HG03095 (cell line): ENCODE measurements around the gene ABRAXAS1.
"Not testable (repeated sequence)": the region's sequence is repeated elsewhere in the genome, so short reads cannot be mapped to it uniquely, and the experiment has no call there.

Experiments
- ATAC-seq: cut with Tn5 transposase; IDR thresholded peaks from one replicate; pipeline ENCODE4 v1.9.1; 2021; ENCODE audit warnings: moderate library complexity; ENCODE audit not compliant: unreplicated experiment

ABRAXAS1 gene

DNA sequence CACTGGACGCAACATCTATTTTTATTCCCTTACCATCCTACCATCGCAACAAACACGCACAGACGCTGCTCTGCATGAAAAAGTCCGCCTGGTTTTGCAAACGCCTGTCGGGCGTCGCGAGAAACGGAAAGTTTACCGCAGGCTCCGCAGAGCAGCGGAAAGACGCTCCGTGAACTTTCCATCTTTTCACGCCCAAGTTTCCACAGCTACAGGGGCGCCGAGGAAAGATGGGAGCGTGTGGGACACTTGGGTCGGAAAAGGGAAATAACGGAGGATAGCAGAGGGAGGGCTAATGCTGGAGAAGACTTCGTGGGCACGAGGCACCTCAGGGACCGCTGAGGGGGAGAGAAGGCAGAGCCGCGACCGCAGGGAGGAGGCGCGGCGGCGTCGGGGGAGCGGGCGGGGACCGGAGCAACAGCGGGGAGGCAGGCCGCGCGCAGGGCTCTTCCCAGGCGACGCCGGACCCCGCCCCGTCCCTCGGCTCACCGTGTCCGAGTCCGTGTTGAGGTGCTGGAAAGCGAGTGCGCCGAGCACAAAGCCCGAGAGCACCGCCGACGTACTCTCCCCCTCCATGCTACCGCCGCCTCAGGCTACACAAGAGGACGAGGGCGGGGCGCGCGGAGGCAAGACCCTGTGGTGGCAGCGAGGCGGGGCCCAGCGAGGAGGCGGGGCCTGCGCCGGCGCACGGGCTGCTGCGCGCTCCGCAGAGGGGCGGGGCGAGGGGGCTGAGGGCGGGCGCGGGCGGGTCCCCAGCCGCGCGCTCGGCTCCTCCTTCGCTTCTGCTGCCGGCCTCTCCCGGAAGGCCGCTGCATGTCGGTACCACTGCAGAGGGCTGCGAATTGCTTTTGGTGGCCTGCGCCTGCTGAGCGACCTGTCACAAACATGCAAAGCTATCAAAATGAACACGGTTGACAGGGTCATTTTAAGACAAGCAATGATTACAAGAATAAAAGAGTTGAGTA, at the start of gene ABRAXAS1:
TSS of gene ABRAXAS1 (minus strand) at position 601 of the 962 bp plus-strand sequence. CDS start at position 573, 28 bp downstream.
- ATAC-seq: peak; percentile 96

DNA sequence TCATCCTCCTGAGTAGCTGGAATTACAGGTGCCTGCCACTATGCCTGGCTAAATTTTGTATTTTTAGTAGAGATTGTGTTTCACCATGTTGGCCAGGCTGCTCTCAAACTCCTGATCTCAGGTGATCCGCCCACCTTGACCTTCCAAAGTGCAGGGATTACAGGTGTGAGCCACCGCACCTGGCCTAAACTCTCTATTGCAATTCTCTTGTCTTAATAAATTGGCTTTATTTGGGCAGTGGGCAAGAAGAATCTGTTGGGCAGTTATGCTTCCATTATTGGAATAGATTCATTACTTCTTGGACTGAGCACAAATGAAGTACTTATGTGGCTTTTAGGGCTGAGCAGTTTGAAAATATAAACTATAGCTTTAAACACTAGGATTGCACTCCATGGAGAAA, 42.8 kb upstream of the ABRAXAS1 start:
- no peak for ATAC-seq

DNA sequence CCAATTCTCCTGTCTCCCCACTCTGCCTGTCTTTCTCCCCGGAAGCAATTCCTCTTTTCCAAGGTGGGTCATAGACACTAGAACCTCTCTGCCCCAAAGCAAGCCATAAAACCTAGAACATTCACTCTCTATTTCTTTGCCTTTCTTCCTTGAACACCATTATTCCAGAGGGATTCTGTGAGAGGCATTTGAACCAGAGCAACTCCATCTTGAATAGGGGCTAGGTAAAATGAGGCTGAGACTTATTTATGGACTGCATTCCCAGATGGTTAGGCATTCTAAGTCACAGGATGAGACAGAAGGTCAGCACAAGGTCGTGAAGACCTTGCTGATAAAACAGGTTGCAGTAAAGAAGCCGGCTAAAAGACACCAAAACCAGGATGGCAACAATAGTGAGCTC, 37.3 kb upstream of the ABRAXAS1 start:
- no peak for ATAC-seq

DNA sequence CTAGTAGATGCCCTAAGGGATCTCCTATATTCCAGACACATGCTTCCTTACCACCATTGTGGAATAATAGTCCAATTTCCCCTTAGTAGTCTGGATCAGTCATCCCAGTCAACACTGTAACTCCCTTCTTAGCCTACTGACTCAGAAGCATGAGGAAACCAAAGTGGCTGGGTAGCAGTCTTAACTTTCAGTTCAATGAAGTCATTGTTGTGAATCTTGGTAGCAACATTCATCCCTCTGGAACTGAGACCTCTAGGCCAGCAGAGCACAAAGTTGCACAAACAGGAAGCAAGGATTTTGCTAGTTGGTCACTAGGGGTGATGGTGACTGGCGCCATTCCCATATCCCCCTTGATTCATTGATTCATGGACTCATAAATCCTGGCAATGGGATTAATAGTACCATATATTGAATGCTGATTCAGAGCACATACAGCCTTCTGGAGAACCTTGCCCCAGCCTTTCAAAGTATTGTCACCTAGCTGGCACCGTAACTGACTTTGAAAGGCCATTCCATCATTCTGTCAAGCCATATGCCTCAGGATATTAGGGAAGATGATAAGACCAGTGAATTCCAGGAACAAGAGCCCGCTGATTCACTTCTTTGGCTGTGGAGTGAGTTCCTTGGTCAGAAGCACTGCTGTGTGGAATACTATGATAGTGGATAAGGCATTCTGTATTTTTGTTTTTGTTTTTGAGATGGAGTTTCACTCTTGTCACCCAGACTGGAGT, 31.3 kb upstream of the ABRAXAS1 start:
- ATAC-seq: no peak

DNA sequence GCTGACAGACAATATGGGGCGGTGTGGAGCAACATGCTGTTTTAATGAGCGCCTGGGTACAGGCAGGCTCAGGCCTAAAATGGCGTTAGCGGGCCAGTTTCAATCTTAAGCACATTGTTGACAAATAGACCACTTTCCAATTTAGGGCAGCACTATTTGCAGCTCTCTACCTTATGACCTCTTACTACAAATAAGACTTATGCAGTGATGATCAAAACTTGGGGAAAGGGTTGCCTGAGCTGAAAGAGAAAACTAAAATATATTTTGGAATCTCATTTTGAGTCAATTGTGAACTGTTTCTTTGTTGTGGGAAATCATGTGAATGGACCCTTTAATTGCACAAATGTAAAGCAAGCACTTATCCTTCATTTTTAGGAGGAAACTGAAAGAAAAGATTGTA, 25.5 kb upstream of the ABRAXAS1 start:
- ATAC-seq: no peak

DNA sequence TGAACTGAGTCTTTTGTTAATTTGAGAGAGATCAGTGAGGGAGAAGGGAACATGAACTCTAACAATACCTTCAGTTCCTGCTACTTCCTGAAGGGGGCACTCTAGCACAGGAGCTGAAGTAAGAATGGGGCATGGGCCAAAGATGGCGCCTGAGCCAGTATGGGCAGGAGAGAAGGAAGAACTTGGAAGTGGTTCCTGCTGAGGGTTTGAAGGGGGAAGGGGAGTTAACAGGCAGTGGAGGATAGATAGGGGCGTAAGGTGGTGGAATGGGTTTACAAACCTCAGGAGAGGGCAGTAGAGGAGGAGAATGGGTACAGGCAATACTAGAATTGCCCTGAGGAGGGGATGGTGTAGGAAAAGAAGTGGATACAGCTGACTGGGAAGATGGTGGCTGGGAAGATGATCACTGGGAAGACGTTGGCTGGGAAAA, 24.3 kb upstream of the ABRAXAS1 start:
- not testable (repeated sequence) for ATAC-seq

DNA sequence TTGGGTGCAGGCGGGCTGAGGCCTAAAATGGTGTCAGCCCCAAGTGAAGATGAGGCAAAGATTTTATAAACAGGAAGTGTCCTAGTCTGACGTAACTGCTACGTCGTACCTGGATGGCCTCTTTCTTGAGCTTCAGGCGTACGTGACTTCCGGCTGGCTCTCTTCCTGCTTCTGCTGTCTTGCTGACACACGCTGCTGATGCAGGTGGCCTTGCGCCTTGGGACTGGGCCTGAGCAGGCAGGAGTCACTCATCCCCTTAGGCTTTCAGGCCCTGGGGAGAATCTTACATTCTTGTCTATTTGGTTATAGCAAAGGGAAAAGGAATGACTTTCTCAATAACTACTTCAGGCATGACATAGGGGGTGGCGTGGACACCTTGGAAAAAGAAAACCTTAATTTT, 20.1 kb upstream of the ABRAXAS1 start:
- no peak for ATAC-seq

DNA sequence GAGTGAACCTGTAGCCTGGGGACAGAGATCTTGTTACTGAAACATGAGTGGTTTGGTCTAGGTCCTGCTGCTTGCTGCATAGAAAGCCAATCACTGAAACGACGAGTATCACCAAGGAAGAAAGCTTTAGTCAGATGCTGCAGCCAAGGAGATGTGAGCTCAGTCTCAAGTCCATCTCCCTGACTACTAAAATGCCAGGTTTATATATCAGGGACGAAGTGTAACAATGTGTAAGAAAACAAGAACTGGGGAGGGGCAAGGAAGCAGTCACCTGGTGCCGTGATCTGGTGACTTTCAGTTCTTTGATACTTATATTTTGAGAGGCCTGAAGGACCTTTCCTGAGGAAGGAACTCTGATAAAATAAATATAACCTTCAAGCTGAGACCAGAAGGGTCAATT, 19.6 kb upstream of the ABRAXAS1 start:
- ATAC-seq: no peak

DNA sequence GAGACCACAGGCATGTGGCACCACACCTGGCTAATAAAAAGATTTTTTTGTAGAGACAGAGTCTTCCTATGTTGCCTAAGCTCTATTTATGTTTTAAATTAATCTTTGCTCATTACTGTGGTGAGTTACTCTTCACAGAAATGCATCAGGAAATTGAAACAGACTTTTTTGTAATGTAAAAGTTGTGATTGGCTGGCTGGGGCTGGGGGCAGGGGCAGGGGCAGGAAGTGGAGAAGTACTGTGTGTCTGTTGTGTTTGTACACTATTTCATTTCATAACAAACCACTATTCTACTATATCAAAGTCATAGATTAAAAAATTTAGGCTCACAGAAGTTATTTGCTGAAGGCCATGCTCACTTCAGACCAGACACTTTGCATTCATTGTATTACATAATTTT, 19.1 kb upstream of the ABRAXAS1 start:
- no peak for ATAC-seq

DNA sequence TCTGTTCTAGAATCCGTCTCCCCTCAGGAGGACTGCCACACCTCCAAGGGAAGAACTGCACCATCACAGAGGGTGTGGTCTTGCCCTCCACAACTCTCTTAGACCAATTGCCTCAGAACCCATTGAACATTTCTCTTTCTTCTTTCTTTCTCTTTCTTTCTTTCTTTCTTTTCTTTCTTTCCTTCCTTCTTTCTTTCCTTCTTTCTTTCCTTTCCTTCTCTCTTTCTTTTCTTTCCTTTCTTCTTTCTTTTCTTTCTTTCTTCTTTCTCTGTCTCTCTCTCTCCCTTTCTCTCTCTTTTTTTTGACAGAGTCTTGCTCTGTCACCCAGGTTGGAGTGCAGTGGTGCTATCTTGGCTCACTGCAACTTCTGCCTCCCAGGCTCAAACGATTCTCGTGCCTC, 16.8 kb upstream of the ABRAXAS1 start:
- not testable (repeated sequence) for ATAC-seq

DNA sequence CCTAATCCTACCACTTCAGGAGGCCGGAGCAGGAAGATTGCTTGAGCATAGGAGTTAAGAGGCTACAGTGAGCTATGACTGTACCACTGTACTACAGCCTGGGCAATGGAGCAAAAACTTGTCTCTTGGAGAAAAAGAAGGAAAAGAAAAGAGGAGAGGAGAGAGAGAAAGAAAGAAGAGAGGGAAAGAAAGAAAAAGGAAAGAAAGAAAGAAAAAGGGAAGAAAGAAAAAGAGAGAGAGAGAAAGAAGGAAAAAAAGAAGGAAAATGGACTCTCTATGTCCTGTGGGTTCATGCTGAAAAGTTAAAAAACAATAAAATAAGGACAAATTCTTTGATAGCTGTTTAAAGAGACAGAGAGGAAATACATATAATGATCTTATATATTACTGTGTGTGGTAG, 13.3 kb upstream of the ABRAXAS1 start:
- ATAC-seq: no peak

DNA sequence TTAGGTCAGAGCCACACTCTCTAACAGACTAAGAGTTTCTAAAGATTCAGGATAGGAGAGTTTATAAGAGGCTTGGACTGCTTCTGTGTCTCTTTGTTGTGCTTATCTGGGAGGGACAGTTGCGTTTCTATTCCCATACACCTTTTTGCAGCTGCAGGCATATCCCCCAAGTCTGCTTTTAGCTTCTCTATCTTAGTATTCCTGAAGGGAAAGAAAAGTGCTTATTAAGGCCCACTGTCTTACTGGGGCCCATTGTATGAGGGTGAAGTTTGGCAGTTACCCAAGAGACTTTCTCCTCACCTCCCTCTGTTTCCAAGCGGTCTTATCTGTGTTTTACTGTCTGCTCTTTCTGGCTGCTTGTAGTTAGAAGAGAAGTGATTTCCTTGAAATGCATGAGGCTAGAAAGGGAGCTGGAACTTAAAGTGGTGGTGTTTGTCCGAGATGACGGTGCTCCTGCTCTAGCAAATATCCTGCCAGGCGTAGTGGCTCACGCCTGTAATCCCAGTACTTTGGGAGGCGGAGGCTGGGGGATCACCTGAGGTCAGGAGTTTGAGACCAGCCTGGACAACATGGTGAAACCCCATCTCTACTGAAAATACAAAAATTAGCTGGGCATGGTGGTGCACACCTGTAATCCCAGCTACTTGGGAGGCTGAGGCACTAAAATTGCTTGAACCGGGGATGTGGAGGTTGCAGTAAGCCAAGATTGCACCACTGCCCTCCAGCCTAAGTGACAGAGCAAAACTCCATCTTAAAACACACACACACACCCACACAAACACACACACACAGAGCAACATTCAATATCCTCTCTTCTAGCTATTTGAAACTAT, 11.4 kb upstream of the ABRAXAS1 start:
- ATAC-seq: not testable (repeated sequence)

DNA sequence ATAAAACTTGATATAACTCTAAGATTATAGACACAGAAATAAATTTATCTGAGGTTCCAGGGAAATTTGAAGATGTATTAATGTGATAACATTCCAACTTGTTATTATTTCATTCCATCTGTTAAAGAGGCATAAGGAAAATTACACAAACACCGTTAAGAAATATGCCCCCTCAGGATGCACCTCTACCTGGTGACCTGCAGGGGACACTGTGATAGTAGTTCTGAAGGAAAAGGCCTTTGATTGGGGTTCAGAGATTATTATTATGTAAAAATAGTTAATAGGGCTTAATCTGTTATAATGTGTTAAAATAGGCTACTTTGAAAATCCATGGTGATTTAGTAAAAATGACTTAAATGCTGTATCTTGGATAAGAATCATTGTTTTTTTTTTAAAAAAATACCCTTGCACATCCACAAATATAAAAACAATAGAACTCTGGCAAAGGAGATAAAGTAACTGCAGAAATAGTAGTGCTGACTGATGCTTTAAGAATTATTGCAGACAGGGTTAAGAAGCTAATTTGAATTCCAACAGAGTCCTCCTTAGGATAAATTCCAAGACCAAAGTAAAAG, 6.1 kb upstream of the ABRAXAS1 start:
- peak; percentile 65 for ATAC-seq

DNA sequence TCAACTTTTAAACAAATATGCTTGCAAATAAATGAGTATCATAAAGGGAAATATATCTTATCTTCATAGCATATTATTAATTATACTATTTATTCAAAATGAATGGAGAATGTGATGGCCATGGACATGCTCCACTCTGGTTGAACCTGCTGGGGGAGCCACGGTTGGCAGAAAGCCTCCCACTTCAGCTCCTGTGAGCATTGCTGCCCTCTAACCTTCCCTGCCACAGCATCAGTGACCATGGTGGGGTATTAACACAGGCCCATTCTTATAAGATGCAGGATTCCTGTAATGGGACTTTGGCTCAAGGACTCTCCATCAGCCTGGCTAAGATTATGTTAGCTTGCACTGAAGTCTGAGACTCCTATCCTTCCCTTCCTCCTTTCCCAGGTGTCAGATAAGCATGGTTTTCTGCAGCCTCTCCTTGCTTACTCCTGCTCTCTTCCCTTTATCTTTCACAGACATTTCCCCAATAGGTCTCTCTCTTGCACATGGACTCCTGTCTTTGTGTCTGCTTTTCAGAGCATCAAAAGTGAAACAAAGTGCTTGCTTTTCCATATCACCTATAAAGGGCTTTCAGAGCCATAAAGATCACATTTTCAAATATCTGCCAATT, 4.9 kb upstream of the ABRAXAS1 start:
- ATAC-seq: no peak

DNA sequence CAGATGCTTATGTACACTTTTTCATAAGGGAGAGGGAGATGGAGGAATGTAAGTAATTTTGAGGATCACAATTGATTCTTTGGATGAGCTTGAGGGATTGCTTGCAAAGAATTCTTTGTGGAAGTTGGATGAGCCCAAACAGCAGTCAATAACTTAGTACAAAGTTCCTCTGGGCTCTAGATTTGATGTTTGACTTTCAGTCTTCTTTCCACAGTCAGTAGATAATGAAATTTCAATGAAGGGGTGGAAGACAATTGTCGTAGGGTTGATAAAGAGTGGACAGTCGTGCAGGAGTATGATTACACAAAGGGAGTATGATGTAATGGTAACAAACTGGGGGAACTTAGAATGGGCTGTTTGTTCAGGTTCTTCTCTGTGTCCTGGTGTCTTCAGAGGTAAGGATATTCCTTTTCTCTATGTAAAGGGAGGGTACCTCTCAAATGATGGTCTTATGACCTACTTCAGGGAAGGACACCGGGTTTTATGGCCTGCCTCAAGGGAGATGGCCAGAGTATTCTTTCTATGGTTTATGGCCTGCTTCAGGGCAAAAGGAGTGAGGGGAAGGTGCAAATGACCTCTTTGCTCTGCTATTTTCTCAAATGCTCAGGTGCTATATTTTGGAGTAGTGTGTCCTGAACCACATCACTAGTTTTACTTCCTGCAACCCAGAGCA, 1.7 kb upstream of the ABRAXAS1 start:
- no peak for ATAC-seq

DNA sequence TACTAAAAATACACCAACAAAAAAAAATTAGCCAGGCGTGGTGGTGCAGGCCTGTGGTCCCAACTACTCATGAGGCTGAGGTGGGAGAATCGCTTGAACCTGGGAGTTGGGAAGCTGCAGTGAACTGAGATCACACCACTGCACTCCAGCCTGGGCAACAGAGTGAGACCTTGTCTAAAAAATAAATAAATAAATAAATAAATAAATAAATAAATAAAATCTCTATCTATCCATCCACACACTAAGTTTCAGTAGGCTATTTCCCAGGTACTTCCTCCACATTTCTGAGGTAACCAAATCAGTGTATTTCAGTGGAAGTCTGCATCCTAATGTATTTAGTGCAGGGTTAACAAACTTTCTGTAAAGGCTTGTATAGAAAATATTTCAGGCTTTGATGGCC, 10.9 kb downstream of the ABRAXAS1 start:
- no peak for ATAC-seq

DNA sequence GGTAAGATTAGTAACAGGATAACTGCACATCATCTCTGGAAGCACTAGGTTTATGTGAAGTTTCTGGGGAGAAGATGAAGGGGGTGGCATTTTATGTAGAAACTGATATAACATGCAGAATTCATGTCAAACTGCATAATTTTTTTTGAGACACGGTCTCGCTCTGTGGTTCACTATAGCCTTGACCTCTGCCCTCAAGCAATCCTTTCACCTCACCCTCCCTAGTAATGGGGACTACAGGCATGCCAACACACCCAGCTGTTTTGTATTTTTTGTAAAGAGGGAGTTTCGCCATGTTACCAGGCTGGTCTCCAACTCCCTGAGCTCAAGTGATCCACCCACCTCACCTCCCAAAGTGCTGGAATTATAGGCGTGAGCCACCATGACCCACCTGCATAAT, 11.5 kb downstream of the ABRAXAS1 start:
- no peak for ATAC-seq

DNA sequence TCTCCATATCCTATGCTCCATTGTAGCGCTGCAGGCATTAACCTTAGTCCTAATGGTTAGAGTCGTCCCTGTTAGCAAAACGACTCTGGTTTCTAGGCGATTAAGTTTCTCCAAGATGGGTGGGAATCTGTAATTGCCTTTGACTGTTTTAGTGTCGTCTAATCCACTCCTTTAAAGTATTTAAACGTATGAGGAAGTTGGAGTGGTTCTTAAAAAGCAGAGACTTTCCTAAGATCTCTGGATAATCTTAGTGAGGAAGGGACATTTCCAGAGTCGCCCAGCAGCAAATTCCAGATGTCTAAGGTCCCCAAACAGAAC, 28.8 kb downstream of the ABRAXAS1 start:
- ATAC-seq: no peak

DNA sequence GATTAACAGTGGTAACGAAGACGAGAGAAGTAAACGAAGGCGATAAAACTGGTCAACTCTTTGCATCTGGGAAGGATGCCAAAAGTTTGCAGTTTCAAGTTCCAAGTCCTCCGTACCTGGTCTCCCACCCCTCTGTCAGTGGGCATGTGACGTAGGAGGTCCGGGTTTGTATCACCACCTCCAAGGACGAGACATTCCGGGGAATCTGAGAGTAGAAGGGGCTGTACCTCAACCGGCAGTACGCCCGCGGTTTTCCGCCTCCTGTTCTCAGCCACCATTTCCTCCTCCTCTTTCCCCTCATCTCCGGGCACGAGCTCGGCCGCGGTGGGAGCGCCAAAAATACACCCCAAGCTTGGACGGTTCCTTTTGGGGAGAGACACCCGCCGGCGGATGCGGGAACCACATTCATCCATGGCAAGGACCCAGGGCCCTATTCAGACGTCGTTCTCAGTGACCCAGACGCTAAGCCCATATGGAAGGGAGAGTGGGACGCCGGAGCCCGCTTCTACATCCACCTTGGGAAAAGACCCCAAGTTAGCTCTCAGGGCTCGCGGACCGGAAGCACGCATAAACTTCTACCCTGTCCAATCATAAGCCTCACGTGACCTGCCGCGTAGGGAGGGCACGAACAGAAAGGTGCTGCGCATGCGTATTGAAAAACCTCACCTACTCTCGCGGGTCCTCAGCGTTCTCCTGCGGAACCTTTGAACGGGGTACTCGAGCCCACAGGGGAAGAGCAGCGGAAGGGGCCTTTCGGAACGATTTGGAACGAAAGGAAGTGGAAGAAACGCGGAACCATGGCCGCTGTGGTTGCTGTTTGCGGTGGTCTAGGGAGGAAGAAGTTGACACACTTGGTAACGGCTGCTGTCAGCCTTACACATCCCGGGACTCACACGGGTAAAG, 29.4 kb downstream of the ABRAXAS1 start, which contains the start of the genes HELQ and MRPS18C:
TSS of gene HELQ (minus strand) at position 543 of the 903 bp plus-strand sequence. CDS start at position 413, 130 bp downstream.
TSS of gene MRPS18C (plus strand) at position 778 of the 903 bp plus-strand sequence. CDS start at position 798, 20 bp downstream.
- peak; percentile 95 for ATAC-seq
